SKM-1 treated with dmso at 0.1 percent for 144 hours (cell line): ENCODE data around the gene MANF.
"Not testable (repeated sequence)": the region's sequence is repeated elsewhere in the genome, so short reads cannot be mapped to it uniquely, and the experiment has no call there.

ENCODE experiments used
- DNase-seq: peaks from one replicate; lab custom pipeline; 2025; ENCODE audit not compliant: unreplicated experiment; lab: John Stamatoyannopoulos, UW

MANF gene

GRCh38 chr3:51371943-51372557, 13.0 kb upstream of the MANF start:
- DNase-seq: peak; percentile 49

- DNase-seq: no peak
These were observed 11.3 kb upstream of the MANF start for GRCh38 chr3:51373658-51374421.

- no peak for DNase-seq
These were observed 10.6 kb upstream of the MANF start for GRCh38 chr3:51374456-51374855.

- no peak for DNase-seq
These were observed 10.0 kb upstream of the MANF start for GRCh38 chr3:51375136-51375535.

DNA sequence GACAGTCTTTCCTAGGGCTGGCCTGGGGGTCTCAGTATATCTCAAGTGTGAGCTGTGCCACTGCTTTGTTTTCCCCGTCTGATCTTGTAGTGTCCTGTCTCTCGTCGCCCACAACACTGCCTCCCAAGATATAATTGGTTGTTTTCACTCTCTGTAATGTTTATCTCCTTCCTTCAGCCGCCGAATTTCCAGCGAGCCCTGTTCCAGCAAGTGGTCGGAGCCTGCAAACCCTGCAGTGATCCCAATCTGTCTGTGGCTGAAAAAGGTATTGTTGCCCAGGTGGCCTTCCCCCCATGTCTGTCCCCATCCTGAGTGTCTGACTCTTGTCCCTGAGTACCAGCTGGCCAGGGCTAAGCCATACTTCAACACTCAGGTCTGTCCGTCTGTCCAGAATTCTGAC, 9.5 kb upstream of the MANF start:
- no peak for DNase-seq

GRCh38 chr3:51378065-51378464, 7.0 kb upstream of the MANF start:
- DNase-seq: no peak

DNA sequence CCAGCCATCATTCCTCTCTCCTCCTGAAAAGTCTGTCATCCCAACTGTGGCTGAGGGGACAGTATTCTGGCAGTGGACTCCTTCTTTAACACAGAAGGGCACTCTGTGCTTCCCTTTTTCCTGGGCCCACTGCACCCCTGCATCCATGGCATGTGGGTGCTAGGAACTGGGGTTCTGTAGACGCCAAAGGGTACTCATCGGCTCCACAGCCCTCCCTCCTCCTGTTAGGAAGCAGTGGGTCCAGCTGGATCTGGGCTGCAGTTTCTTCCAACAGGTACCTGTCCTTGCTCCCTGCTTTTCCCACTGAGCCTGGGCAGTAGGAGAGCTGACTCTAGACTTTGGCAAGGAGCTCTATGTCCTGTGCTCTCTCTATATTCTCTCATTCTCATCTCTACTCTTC, 6.4 kb upstream of the MANF start:
- no peak for DNase-seq

- DNase-seq: no peak
These were observed 5.8 kb upstream of the MANF start for GRCh38 chr3:51379301-51379700.

- DNase-seq: no peak
These were observed 5.2 kb upstream of the MANF start for GRCh38 chr3:51379746-51380455.

GRCh38 chr3:51380601-51381332, 4.3 kb upstream of the MANF start:
- no peak for DNase-seq

DNA sequence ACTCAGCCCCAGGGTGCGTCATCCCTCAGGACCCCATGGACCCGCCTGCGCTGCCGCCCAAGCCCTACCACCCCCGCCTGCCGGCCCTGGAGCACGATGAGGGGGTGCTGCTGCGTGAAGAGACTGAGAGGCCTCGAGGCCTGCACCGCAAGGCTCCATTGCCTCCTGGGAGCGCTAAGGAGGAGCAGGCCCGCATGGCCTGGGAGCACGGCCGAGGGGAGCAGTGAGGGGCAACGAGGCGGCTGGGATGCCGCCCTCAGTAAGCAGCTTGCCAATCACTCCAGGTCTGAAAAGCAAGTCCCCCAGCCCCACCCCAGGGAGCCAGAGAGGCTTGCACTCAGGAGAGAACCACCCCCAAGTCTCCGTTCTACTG, 3.8 kb upstream of the MANF start:
- no peak for DNase-seq

DNA sequence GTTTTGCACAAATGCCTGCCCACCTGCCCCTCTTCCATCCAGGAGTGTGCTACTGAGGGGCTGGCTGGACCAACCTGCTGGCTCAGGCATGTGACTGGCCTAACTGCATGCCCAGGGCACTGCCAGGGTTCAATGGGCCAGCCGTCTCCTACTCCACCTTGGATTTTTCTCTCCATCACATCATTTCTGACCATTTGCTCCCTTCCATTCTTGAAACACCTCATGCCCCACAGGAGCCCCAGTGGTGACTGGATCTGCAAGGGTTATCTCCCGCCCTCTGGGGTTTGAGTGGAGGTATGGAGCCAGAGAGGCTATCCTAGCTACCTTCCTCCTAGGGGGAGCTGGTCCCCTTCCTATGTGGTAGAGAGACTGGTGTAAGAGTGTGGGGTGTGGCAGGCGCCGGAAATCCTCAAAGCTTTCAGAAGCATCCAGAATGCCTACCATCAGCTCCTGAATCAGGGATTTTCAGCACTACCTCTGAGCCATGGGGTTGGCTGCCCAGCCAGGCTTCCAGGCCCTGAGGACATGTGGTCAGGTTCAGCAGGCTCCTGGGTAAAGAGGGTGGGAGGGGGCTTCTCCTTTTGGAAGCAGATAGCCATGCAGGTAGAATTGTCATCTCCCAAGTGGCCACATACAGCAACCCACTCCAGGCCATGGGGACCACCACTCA, 2.9 kb upstream of the MANF start:
- DNase-seq: no peak

DNA sequence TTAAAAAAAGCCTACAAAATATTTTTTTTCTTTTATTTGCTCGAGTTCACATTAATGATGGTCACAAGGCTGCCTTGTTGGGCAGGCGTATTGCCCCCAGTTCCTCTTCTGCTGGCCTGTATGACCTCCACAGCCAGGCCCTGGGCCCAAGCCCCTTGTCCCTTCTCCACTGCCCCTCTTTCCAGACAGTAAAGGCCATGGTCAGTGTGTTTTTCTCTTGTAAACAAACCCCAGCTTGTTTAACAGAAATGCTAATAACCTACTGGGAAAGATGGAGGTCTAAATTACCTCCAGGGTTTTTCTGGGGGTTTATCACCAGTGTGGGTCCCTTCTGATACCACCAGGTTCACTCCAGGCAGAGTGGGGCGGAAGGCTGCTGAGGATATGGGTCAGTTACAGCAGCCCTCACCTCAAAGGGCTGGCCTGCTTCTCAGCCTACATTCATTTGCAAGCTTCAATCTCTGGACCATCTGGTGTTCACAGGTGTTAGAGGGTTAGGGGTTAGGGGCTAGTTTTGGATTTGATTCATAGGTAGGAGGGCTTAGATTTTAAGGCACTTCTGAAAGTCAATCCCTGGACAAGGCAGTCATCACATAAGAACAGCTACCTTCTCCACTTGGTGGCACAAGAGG, 2.0 kb upstream of the MANF start:
- no peak for DNase-seq

DNA sequence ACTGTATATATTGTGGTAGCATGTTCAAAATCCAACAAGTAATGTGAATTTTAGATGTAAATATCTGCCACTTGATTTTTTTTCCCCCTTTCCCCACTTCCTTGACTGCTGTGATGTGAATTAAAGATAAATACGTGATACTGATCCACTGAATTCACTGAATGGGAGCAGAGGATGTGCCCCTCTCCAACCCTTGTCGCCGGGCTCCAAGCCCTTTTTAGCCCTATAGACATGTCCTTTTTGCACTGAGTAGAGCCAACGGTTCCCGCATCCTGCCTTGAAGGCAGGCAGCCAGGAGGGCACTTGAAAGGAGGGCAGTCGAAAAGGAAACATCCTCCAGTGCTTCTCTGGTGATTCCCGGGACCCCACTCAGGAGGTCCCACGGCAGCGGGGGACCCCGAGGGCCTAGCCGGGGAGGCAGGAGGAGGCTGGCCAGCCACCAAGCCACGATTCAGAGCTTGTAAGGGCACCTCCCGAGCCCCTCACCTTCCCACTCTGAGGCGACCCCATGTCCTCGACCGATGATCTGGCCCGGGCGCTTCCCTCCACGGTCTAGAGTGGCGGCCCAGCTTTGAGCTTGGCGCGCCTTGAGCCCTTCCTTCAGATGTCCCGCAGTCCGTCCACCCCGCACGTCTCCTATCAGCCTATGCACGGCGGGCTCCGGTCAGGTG, 901 bp upstream of the MANF start:
- no peak for DNase-seq

DNA sequence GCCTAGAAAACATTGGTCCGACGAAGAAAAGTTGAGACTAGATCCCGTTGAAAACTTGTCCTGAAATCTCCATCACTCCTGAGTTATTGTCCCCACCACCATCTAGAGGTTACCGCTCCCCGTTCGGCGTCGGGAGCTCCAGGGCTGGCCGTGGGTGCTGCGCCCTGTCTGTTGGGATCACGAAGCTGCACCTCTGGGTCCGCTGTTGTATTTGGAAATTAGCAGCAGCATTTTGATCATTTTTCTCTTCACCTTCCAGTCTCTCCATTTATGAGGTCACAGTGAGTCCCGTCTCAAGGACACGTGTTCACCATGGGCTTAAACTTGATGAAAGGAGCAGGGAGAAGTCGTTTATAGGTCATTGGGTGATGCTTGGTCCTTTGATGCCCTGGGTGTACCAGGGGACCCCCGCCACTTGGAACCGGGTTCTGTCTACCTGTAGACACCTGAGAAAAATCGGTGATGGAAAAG, 565 bp downstream of the MANF start:
- no peak for DNase-seq

DNA sequence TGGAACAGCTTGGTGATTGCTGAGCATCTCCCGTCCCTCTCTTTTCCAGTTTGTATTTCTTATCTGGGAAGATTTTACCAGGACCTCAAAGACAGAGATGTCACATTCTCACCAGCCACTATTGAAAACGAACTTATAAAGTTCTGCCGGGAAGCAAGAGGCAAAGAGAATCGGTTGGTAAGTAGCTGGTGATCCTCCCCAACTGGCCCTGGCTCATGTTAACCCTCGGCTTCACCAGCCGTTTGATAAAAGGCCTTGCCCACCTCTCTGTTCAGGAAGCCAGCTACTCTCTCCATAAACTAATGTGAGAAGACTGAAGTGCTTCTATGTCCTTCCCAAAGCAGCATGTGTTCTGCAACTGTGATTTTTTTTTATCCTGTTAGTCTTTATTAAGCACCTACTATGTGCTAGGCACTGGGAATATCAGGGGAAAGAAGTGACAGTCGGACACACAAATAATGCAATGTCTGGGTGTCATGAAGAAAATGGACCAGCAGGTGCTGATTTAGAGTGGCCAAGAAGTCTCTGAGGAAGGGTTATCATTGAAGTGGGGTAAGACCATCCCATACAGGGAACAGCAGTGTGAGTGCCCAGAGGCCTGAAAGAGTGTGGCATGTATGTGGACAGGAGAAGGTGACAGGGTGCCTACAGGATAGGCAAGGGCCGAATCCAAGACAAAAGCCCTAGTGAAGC, 1.2 kb downstream of the MANF start:
- DNase-seq: no peak

GRCh38 chr3:51386852-51387229, 1.8 kb downstream of the MANF start:
- no peak for DNase-seq

DNA sequence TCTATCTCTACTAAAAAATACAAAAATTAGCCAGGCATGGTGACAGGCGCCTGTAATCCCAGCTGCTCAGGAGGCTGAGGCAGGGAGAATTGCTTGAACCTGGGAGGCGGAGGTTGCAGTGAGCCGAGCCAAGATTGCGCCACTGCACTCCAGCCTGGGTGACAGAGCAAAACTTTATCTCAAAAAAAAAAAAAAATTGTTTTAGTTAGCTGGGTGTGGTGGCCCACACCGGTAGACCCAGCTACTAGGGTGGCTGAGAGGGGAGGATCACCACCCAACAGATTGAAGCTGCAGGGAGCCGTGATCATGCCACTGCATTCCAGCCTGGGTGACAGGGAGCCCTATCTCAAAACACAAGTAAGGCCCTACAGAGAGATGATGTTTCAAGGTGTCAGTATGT, 2.2 kb downstream of the MANF start:
- DNase-seq: not testable (repeated sequence)

- DNase-seq: no peak
These were observed 3.4 kb downstream of the MANF start for GRCh38 chr3:51388286-51389029.
